Omental fat pad (tissue), 4 donors: Measurements from ENCODE around the gene STIL. TPM values are rescaled to one million over a fixed set of nuclear protein-coding genes. Genes with fewer than 3 reads are reported as not detected.
"Not testable (repeated sequence)": the region's sequence is repeated elsewhere in the genome, so short reads cannot be mapped to it uniquely, and the experiment has no call there.

Experiments
- ATAC-seq: fragments of 150-250 bp; one replicate; pipeline ENCODE4 v1.9.1; 2016; ENCODE audit warnings: mild to moderate bottlenecking, moderate library complexity; ENCODE audit not compliant: low FRiP score
- DNase-seq: peaks from one replicate; pipeline ENCODE4 v3.0.0-alpha.2; 2019; ENCODE audit warnings: low spot score
- CTCF ChIP-seq, 3 donors: fragments of 450-650 bp; IDR thresholded peaks; one replicate each; pipeline ENCODE4 v1.5.1; 2016 to 2017; ENCODE audit warnings: antibody characterized with exemption in 3 of 3, mild to moderate bottlenecking in 3 of 3, moderate library complexity in 2 of 3
- total RNA-seq, 4 donors: library from RNA; depleted of rRNA; stranded (reverse); fragments of >200 nt; gene quantifications; one replicate each; pipeline ENCODE4 v1.1.0, GENCODE V29; 2016

Gene STIL
- 1 to 10 TPM; 1.0 to 2.2 (median 1.3) TPM for total RNA-seq

- DNase-seq = peak; percentile 94
- ATAC-seq = peak; percentile 100
- no peak for TF ChIP-seq CTCF (IDR thresholded peaks at IDR 0.05)
These were observed at the start of gene STIL for GRCh38 chr1:47313915-47314664. STIL (minus strand) TSS chr1:47314147; CDS start chr1:47310319, 3,828 bp downstream.

DNA sequence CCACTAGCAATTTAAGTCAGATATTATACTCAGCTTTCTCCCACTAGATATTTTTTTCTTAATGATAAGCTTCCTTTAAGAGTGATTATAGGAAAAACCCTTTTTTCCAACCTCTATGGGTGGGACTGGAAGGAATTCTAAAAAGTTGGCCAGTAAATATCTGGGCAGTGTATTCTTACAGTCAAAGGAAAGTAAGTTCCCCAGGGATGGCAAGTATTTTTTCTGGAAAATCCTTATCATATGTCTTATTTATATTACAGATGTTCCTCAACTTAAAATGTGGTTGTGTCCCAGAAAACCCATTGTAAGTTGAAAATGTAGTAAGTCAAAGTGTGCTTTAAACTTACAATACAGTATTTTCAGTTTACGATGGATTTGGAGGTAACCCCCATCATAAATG is 48.9 kb upstream of the STIL start:
- no peak for DNase-seq
- no peak for ATAC-seq
- no peak for TF ChIP-seq CTCF (IDR thresholded peaks at IDR 0.05)

GRCh38 chr1:47361380-47361779 is 47.4 kb upstream of the STIL start:
- no peak for TF ChIP-seq CTCF (IDR thresholded peaks at IDR 0.05)
- ATAC-seq (no peak), DNase-seq (no peak)

DNA sequence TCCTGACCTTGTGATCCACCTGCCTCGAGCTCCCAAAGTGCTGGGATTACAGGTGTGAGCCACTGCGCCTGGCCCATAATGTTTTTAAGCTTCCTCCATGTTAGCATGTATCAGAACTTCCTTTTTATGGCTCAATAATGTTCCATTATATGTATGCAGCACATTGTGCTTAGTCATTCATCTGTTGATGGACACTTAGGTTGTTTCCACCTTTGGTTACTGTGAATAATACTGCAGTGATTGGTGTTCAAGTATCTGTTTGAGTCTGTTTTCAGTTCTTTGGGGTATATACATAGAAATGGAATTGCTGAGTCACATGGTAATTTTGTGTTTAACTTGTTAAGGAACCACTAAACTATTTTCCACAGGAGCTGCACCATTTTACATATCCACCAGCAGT is 37.4 kb upstream of the STIL start:
- no peak for ATAC-seq
- TF ChIP-seq CTCF (IDR thresholded peaks at IDR 0.05) = no peak
- no peak for DNase-seq

- ATAC-seq (no peak), DNase-seq (no peak)
- TF ChIP-seq CTCF (IDR thresholded peaks at IDR 0.05) = no peak
These were observed 34.3 kb upstream of the STIL start for GRCh38 chr1:47348246-47348645.

GRCh38 chr1:47347735-47348134 is 33.8 kb upstream of the STIL start:
- no peak for TF ChIP-seq CTCF (IDR thresholded peaks at IDR 0.05)
- no peak for DNase-seq
- ATAC-seq = no peak

DNA sequence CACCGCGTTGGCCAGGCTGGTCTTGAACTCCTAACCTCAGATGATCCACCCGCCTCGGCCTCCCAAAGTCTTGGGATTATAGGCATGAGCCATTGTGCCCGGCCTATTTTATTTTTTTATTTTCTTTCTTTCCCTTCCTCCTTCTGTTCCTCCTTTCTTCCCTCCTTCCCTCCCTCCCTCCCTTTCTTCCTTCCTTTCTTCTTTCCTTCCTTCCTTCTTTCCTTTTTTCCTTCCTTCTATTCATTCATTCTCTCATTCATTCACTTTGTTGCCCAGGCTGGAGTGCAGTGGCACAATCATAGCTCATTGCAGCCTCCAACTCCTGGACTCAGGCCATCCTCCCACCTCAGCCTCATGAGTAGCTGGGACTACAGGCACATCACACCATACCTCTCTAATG is 33.0 kb upstream of the STIL start:
- not testable (repeated sequence) for ATAC-seq, DNase-seq
